Measurements from ENCODE around the gene RBBP8.
"Not testable (repeated sequence)": the region's sequence is repeated elsewhere in the genome, so short reads cannot be mapped to it uniquely, and the experiment has no call there.

Gene RBBP8

DNA sequence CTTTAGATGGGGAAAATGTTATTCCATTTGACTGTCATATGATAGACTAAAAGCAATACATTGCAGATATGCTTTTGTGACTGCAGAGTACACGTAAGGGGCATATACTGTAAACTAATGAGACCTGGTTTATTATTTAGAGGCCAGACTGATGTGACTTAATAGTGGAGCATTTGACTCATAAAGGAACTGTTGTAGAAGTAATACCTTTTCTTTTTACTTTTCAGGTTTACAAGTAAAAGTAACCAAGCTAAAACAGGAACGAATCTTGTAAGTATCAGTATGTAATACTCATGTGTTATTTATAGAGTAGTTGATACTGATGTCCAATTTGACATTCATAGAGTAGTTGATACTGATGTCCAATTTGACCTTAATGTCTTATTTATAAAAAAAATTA, 13.1 kb downstream of the RBBP8 start:
- DNase-seq (ENCODE audit: low spot score): no peak

DNA sequence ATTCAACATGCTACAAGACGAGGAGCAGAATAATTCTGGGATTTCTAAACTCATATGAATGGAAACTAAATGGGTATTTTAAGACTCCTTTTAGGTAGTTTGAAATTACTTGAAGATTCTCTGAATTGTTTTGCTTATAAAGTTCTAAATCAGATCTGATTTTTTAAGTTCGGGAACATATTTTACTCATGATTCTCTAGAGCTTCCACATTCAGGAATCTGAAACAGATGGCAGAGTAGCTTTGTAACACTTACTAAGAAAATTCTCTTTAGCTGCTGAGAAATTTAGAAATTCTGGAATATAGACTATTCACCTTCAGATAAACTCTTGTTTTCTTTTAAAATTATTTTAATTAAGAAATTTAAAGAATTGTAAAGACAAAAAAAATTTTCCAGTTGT, 13.7 kb downstream of the RBBP8 start:
- no peak for DNase-seq (ENCODE audit: low spot score)

- DNase-seq (ENCODE audit: low spot score): no peak
Measured at GRCh38 chr18:22951823-22952222, 18.7 kb downstream of the RBBP8 start.

GRCh38 chr18:22952525-22952924, 19.4 kb downstream of the RBBP8 start:
- DNase-seq (ENCODE audit: low spot score): no peak

GRCh38 chr18:22953982-22954381, 20.9 kb downstream of the RBBP8 start:
- not testable (repeated sequence) for DNase-seq (ENCODE audit: low spot score)

GRCh38 chr18:22956226-22956625, 23.1 kb downstream of the RBBP8 start:
- DNase-seq (ENCODE audit: low spot score): no peak

DNA sequence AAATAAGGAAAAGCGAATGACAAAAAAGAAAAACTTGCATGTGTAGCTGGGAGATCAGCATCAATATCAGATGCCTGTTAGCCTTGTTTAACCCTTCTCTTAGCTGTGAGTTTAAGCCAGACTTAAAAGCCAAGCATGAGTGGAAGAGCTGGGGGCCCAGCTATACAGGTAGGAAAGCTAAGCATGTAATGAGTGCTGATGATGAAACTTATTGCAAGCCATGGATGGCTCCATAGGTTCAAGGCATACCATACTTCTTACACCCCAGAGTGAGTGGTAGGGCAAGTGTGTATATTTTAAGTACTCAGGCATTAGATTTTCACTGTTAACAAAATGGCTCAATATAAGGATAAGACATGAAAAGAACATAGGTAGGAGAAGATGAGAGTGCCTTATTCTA, 28.0 kb downstream of the RBBP8 start:
- no peak for DNase-seq (ENCODE audit: low spot score)

DNA sequence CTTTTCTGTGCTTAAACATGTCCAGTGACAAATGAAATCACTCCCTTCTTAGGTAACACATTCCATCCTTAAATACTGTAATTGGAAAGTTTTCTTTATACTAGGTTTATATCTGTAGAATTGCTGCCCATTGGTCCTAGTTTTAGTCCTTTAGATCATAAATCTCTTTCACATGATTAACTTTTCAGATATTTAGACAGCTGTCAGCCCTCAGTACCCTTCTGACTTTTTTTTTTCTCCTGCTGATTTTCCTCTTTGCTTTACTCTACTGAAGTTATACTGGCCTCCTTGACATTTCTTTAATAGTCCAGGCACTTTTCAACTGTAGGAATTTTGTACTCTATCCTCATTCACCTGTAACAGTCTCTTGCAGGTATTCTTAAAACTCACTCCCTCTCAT, 28.9 kb downstream of the RBBP8 start:
- DNase-seq (ENCODE audit: low spot score): no peak

DNA sequence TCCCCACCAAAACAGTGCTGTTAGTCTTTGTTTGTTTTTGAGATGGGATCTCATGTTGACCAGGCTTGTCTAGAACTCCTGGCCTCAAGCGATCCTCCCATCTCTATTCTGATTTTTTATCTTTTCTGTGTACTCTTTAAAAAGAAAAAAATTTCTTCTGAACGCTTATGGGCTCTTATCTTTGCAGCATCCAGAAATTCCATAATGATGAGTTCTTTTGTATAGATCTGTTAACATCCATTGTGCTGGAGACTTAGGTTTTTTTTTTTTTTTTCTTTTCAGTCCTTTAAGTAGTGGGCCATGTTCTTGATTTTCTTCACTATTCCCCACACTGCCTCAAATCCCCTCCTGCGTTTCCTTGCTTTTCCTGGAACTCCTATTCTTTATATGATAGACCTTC, 31.0 kb downstream of the RBBP8 start:
- DNase-seq (ENCODE audit: low spot score): no peak

DNA sequence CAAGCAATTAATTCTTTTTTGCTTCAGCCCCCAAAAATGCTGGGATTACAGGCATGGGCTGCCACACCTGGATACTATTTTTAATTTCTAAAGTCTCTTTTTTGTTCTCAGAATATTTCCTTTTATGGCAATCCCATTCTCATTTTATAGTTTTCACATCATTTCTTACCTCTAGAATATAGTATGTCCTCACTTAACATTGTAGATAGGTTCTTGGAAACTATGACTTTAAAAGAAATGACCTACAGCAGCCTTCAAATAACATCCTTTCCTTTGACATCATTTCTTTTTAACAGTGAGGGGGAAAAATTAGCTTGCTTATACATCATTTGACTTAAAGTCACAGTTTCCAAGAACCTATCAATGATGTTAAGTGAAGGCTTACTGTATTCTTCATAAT, 31.6 kb downstream of the RBBP8 start:
- no peak for DNase-seq (ENCODE audit: low spot score)

DNA sequence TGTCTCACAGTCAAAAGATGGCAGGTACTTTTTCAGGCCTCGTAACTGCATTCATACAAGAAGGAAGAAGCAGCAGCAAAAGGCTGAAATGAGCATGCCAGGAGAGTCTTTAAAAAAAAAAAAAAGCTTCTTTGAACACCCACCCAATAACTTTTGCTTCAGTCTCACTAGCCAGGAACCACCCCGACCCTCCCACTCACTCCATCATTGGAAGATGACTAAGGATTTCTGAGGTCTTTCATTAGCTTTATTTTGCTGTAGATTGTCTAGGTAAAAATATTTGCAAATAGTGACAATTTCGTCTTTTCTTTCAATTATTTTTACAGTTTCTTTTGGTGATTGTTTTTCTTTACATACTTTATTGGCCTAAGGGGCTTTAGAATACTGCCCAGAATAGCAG, 37.9 kb downstream of the RBBP8 start:
- no peak for DNase-seq (ENCODE audit: low spot score)

DNA sequence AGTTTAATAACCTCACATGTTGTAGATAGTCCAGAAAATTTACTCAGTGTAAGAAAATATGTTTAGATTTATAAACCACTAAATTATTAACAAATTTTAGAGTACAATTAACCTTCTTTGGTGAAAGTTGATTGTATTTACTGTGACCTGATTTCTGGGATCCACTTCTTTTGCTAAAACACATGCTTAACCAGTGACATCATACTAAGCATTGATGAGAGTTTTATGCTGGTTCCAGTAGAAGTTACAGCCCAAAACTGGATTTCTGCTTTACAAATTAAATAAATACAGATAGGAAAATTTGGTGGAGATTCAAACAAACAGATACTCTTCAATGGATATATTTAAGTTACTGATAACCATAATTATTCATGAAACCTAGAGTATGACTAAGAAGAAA, 40.9 kb downstream of the RBBP8 start:
- DNase-seq (ENCODE audit: low spot score): no peak

DNA sequence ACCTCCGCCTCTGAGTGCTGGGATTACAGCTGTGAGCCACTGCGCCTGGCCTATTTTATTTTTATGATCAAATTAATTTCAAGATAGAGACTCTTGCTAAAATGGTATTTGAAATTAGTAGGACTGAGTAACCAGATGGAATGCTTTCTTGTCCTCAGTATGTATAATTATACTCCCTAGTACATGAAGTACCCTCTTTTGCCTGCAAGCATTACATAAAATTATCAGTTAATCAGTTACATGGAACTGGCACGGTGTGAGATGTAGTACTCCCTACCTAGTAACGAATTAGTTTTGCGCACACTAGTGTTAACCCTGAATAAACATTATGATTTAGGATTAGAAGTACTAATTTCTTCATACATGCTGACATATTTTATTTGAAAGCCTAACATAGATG, 41.6 kb downstream of the RBBP8 start:
- no peak for DNase-seq (ENCODE audit: low spot score)

DNA sequence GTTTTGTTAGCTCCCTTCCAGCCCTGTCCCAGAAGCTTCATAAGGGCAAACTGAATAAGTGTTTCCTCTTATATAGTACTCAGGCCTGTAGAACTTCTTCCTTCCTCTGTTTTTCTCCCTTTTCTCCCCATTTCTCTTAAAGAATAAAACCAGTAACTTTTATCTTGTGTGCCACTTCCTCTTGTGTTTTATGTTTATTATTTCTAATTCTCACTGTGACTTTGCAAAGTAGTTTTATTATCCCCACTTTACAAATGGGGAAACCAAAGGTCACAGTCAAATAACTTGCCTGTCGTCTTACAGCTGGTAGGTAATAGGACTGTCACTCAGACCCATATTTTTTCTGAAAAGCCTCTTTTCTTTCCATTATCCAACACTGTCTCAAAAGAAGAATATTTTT, 42.4 kb downstream of the RBBP8 start:
- DNase-seq (ENCODE audit: low spot score): no peak

GRCh38 chr18:22977847-22978701, 44.9 kb downstream of the RBBP8 start:
- DNase-seq (ENCODE audit: low spot score): no peak

DNA sequence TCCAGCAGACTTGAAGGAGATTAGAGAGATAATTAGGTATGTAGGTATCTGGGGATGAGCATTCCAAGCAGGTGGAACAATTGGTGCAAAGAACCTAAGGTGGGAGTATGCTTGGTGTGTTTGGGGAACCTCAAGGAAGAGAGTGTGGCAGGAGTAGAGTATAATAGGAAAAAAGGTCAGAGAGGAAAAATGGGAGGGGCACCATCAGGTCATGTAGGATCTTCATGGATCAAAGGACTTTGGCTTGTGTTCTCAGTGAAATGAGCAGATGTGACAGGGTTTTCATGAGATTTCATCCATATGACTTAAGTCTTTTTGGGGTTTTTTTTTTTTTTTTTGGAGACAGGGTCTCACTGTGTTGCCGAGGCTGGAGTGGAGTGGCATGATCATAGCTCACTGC, 47.3 kb downstream of the RBBP8 start:
- no peak for DNase-seq (ENCODE audit: low spot score)

- DNase-seq (ENCODE audit: low spot score): no peak
Measured at GRCh38 chr18:22981274-22982133, 48.4 kb downstream of the RBBP8 start.

- DNase-seq (ENCODE audit: low spot score): no peak
Measured at GRCh38 chr18:22983175-22983574, 50.0 kb downstream of the RBBP8 start.

DNA sequence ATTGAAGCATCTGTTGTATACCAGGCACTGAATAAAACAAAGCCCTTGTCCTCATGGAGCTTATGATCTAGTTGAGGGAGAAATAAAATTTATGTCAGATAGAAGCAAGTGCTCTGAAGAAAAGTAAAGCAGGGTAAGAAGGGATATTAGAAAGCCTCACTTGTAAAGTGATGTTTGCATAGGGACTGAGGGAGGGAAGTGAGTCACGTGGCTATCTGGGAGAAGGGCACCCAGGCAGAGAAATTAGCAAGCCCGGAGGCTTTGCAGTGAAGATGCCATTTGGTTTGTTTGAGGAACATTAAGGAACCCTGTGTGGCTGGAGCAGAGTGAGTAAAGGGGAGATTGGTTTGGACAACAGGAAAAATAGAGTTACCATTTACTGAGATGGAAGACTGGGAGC, 52.1 kb downstream of the RBBP8 start:
- DNase-seq (ENCODE audit: low spot score): no peak

DNA sequence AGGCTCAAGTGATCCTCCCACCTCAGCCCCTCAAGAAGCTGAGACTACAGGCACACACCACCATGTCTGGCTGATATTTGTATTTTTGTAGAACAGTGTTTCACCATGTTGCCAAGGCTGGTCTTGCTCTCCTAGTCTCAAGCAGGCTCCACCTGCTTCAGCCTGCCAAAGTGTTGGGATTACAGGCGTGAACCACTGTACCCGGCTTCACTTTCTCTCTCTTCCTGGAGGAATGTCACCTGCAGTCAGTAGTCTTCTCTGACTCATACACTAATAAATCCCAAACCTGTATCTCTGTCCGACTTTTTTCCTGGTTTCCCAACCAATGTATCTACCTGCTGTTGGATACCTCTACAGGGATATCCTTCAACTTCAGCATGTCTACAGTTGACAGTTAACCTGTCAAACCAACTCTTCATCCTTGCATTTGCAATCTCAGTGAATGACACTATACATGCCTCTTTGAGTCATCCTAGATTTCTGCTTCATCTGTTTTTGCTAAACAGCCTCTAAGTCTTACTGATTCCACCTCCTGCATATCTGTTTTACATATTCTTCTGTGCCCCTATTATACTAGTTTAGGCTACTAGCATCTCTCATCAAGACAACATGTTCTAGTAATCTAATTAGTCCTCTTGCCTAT, 54.5 kb downstream of the RBBP8 start:
- DNase-seq (ENCODE audit: low spot score): no peak

DNA sequence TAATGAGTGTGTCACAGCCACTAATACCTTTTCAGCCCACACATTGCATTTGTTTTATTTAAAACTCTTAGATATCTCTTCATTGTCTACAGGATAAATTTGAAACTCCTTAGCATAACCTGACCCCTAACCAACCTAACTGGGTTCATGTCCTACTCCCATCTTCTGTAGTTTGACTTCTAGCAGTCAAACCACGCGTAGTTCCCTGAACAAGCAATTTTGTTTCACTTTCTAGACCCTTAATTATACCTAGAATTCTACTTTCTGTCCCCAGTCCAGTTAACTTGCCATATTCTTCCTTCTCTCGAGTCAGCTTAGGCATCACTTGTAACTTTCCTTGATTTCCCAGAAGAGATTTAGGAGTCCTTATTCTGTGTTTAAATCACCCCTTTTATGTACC, 55.1 kb downstream of the RBBP8 start:
- no peak for DNase-seq (ENCODE audit: low spot score)

DNA sequence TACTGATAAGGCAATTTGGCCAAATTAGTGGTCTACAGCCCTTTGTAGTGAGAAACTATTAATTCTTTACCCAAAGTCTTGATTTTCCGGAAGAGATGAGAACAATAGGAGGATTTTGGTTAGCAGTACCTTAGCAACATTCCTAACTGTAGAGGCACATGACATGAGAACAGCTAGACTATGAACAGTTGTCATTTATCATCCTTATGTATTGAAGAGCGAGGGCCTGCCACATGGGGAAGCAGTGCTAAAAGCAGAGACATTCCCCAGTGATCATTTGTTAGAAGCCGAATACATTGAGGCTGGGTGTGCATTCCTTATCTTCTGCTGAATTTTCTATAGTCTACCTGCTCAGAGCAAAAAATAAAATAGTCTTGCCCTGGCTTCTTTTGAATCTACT, 65.2 kb downstream of the RBBP8 start:
- DNase-seq (ENCODE audit: low spot score): no peak

DNA sequence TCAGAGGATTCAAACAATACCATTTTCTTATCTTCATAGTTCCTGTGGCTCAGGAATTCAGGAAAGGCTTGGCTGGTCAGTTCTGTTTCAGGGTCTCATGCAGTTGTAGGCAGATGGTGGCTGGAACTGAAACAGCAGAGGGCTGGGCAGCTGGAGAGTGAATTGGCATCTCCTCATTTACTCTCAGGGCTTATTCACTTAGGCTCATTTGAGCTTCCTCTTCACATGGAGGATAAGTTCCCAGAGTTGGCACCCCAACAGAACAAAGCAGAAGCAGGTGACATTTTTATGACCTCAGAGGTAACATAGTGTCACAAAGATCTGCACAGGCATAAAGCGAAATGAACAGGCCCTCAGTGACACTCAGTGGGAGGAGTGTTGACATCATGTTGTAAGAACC, 66.1 kb downstream of the RBBP8 start:
- DNase-seq (ENCODE audit: low spot score): no peak
